ENCODE measurements around the gene PEAK1. TPM values are rescaled to one million over a fixed set of nuclear protein-coding genes. Genes with fewer than 3 reads are reported as not detected.

PEAK1 gene
- total RNA-seq, 1 experiment from 2014 or later, result 2.5 TPM

DNA sequence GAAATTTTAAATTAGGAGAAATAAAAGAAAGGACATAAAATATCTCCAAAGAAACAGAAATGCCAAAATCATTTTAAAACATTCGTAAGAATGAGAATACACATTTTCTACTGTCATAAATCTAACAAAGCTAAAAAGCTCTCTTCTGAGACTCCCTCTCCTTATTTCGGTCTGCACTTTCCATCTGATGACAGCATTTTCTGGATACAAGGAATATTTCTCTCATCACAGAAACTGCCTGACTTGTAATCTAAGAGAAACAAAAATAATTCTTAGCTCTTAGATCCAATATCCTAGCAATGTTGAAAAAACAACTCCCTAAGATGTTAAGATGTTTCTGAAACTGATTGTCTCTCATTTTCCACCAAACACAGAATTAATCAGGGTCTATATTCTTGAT, 93.5 kb downstream of the PEAK1 start:
- no peak overlapping the region for H2AFZ ChIP-seq (ENCODE audit: low read length)
- H3K4me2 ChIP-seq (ENCODE audit: low read depth, low read length, poor library complexity, severe bottlenecking), result no peak overlapping the region
- no peaks in the 10 kb centered on the region for H3K79me2 ChIP-seq (ENCODE audit: low read length)
- H4K20me1 ChIP-seq (ENCODE audit: insufficient read depth, low read depth, low read length), result no peaks in the 10 kb centered on the region
- DNase-seq, result no peak
- no peaks in the 10 kb centered on the region for H3K4me1 ChIP-seq (ENCODE audit: low read length)
- H3K4me3 ChIP-seq (ENCODE audit: low read length), result no peak overlapping the region
- H3K9me2 ChIP-seq (replicated peaks; ENCODE audit: insufficient read depth, low read length), result no peaks in the 10 kb centered on the region
- H3K27ac ChIP-seq (ENCODE audit: low read length), result no peak overlapping the region
- no peaks in the 10 kb centered on the region for H3K9me3 ChIP-seq (ENCODE audit: low read length)
- no peaks in the 10 kb centered on the region for H3K27me3 ChIP-seq (ENCODE audit: low read length)
- no peak overlapping the region for H3K9ac ChIP-seq (ENCODE audit: low read length)
- no peaks in the 10 kb centered on the region for H3K36me3 ChIP-seq (ENCODE audit: insufficient read depth, low read length)

DNA sequence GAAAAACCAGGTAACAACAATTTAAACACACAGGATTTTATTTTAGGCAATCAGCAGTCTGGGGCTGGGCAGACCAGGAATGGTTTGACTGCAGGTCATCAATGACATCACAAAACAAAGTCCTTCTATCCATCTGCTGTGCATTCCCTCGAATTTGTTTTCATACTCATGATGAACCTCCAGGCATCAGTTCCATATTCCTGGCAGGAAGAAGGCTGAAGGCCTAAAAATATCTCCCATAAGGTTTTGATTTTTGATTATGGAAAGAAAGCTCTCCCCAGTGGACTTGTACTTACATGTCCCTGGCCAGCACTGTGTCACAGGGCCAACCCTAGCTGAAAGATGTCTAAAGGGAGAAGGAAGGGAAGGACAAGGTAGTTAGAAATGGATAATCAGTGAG, 107.4 kb downstream of the PEAK1 start:
- Histone ChIP-seq H3K9me2 (replicated peaks; ENCODE audit: insufficient read depth, low read length) (no peaks in the 10 kb centered on the region), H3K27me3 (ENCODE audit: low read length) (no peaks in the 10 kb centered on the region), H3K27ac (ENCODE audit: low read length) (no peak overlapping the region), H3K4me2 (ENCODE audit: low read depth, low read length, poor library complexity, severe bottlenecking) (no peak overlapping the region), H3K4me3 (ENCODE audit: low read length) (no peak overlapping the region), H3K4me1 (ENCODE audit: low read length) (no peaks in the 10 kb centered on the region), H4K20me1 (ENCODE audit: insufficient read depth, low read depth, low read length) (no peaks in the 10 kb centered on the region), H2AFZ (ENCODE audit: low read length) (no peak overlapping the region), H3K9ac (ENCODE audit: low read length) (no peak overlapping the region), H3K79me2 (ENCODE audit: low read length) (no peaks in the 10 kb centered on the region), H3K36me3 (ENCODE audit: insufficient read depth, low read length) (no peaks in the 10 kb centered on the region), H3K9me3 (ENCODE audit: low read length) (no peaks in the 10 kb centered on the region)
- no peak for DNase-seq

DNA sequence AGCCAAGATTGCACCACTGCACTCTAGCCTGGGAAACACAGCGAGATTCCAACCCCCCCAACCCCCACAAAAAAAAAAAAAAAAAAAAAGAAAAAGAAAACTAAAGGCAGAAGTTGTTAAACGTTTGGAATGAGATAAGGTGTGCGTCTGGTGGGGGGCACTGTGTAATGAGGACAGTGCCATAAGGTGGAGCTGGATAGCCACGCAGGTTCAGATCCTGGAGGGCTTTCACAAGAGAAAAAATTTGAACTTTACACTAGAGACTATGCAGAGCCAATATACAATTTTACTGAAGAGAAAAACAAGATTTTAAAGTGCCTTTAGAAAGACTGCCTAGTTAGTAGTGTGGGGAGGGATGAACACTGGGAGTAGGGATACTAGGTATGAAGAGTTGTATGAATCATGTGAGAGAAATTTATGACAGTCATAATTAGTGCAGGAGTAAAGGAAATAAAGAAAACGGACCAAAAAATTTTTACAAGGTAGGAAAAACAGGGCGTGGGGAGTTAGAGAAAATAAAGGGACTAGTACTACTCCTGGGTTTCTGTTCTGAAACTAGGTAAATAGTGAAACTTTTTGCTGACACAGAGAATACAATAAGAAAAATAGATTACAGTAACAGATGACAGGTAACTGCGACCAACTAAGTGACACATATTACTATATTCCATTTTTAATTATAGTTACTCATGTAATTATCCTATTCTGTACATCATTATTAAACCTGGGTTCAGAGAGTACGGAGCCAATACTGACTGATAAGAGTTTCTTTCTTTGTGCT, 108.1 kb downstream of the PEAK1 start:
- H3K9ac ChIP-seq (ENCODE audit: low read length), result no peak overlapping the region
- H3K4me3 ChIP-seq (ENCODE audit: low read length), result no peak overlapping the region
- H3K27ac ChIP-seq (ENCODE audit: low read length), result no peak overlapping the region
- no peaks in the 10 kb centered on the region for H3K9me3 ChIP-seq (ENCODE audit: low read length)
- no peaks in the 10 kb centered on the region for H3K27me3 ChIP-seq (ENCODE audit: low read length)
- H3K4me2 ChIP-seq (ENCODE audit: low read depth, low read length, poor library complexity, severe bottlenecking), result no peak overlapping the region
- H3K36me3 ChIP-seq (ENCODE audit: insufficient read depth, low read length), result no peaks in the 10 kb centered on the region
- DNase-seq, result no peak
- no peaks in the 10 kb centered on the region for H4K20me1 ChIP-seq (ENCODE audit: insufficient read depth, low read depth, low read length)
- no peaks in the 10 kb centered on the region for H3K4me1 ChIP-seq (ENCODE audit: low read length)
- H3K79me2 ChIP-seq (ENCODE audit: low read length), result no peaks in the 10 kb centered on the region
- H3K9me2 ChIP-seq (replicated peaks; ENCODE audit: insufficient read depth, low read length), result no peaks in the 10 kb centered on the region
- H2AFZ ChIP-seq (ENCODE audit: low read length), result no peak overlapping the region

DNA sequence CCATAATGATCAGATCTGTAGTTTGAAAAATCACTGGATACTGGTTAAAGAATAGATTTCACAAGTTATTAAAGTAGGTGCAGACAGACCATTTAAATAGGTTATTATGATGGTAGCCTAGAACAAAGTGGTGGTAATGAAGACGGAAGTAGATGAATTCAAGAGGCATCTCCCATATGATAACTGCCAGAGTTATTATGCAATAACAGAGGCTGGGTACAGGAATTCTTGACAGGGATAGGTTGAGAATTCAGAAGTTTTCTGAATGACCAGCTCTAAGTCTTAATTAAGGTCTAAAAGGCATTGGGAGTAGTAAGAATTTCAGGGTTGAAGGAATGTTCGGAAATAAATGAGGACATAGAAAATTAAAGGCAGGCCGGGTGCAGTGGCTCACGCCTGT, 108.9 kb downstream of the PEAK1 start:
- Histone ChIP-seq H3K9me3 (ENCODE audit: low read length) (no peaks in the 10 kb centered on the region), H2AFZ (ENCODE audit: low read length) (no peak overlapping the region), H3K36me3 (ENCODE audit: insufficient read depth, low read length) (no peaks in the 10 kb centered on the region), H4K20me1 (ENCODE audit: insufficient read depth, low read depth, low read length) (no peaks in the 10 kb centered on the region), H3K4me2 (ENCODE audit: low read depth, low read length, poor library complexity, severe bottlenecking) (no peak overlapping the region), H3K27me3 (ENCODE audit: low read length) (no peaks in the 10 kb centered on the region), H3K79me2 (ENCODE audit: low read length) (no peaks in the 10 kb centered on the region), H3K9ac (ENCODE audit: low read length) (no peak overlapping the region), H3K27ac (ENCODE audit: low read length) (no peak overlapping the region), H3K9me2 (replicated peaks; ENCODE audit: insufficient read depth, low read length) (no peaks in the 10 kb centered on the region), H3K4me1 (ENCODE audit: low read length) (no peaks in the 10 kb centered on the region), H3K4me3 (ENCODE audit: low read length) (no peak overlapping the region)
- DNase-seq, result no peak

DNA sequence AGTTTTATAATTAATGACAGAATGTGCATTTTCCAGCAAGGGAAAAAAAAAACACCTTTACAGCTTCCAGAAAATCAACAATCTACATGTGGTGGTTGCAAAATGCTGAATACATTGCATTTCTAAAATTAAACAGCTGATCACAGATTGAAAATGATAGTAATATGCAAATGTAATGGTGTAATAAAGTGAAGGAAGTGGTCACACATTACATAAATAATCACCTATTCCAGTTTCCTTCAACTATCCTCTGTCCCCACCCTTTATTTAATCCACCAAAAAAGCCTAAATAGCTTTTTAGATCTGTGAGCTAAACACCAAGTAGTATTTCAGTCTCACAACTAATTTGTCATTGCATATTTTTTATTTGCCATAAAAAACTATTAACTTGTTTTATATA, 110.5 kb downstream of the PEAK1 start:
- H3K9ac ChIP-seq (ENCODE audit: low read length), result no peak overlapping the region
- no peak overlapping the region for H3K4me3 ChIP-seq (ENCODE audit: low read length)
- no peak overlapping the region for H3K27ac ChIP-seq (ENCODE audit: low read length)
- no peak overlapping the region for H3K4me2 ChIP-seq (ENCODE audit: low read depth, low read length, poor library complexity, severe bottlenecking)
- H2AFZ ChIP-seq (ENCODE audit: low read length), result no peak overlapping the region
- no peaks in the 10 kb centered on the region for H3K27me3 ChIP-seq (ENCODE audit: low read length)
- H3K4me1 ChIP-seq (ENCODE audit: low read length), result no peaks in the 10 kb centered on the region
- no peak for DNase-seq
- H3K9me2 ChIP-seq (replicated peaks; ENCODE audit: insufficient read depth, low read length), result no peaks in the 10 kb centered on the region
- no peaks in the 10 kb centered on the region for H3K9me3 ChIP-seq (ENCODE audit: low read length)
- H3K36me3 ChIP-seq (ENCODE audit: insufficient read depth, low read length), result no peaks in the 10 kb centered on the region
- no peaks in the 10 kb centered on the region for H3K79me2 ChIP-seq (ENCODE audit: low read length)
- H4K20me1 ChIP-seq (ENCODE audit: insufficient read depth, low read depth, low read length), result no peaks in the 10 kb centered on the region

DNA sequence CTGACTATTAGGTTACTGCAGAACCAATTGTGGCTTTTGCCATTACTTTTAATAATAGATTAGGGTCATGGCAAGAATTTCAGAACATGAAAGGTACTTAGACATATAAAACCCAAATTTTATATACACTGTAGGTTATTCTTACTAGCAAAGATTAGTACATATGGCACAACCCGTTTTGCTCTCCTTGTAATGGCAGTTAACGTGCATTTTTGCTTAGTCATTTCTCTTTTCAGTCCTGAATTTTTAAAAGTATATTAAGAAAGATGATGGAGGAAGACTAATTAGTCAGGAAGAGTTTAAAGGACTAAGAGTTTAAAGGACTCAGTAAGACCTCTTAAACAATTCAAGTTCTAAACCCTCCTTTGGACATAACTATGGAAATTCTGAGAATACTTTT, 114.0 kb downstream of the PEAK1 start:
- Histone ChIP-seq H3K4me1 (ENCODE audit: low read length) (no peaks in the 10 kb centered on the region), H3K9ac (ENCODE audit: low read length) (no peak overlapping the region), H3K27ac (ENCODE audit: low read length) (no peak overlapping the region), H3K9me3 (ENCODE audit: low read length) (no peaks in the 10 kb centered on the region), H3K27me3 (ENCODE audit: low read length) (no peaks in the 10 kb centered on the region), H3K4me2 (ENCODE audit: low read depth, low read length, poor library complexity, severe bottlenecking) (no peak overlapping the region), H3K36me3 (ENCODE audit: insufficient read depth, low read length) (no peaks in the 10 kb centered on the region), H2AFZ (ENCODE audit: low read length) (no peak overlapping the region), H4K20me1 (ENCODE audit: insufficient read depth, low read depth, low read length) (no peaks in the 10 kb centered on the region), H3K4me3 (ENCODE audit: low read length) (no peak overlapping the region), H3K79me2 (ENCODE audit: low read length) (no peaks in the 10 kb centered on the region), H3K9me2 (replicated peaks; ENCODE audit: insufficient read depth, low read length) (no peaks in the 10 kb centered on the region)
- DNase-seq, result no peak

DNA sequence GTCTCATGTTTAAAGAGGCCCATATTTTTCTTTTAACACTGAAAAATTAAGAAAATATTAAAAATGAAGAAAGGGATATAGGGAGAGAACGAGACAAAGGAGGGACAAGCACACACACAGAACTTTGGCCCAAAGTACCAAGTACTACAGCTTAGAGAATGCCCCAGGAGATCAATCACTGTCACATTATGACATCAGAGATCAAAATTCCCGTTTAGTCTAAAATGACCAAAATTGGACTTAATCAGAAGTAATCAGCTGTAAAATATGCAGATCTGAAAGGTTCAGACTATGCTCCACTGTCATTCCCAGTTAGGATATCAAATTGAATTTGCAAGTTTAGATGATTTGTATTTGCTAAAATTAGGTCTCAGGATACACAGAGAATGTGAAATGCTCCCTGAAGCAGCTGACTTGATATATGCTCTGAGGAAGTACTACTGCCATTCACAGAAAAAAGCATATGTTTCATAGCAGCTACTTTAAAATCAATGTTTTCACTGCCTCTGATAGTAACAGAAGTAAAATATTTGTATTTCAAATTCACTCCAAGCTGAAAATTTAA, 123.0 kb downstream of the PEAK1 start:
- no peak for DNase-seq
- H3K9me3 ChIP-seq (ENCODE audit: low read length), result no peaks in the 10 kb centered on the region
- no peak overlapping the region for H3K4me2 ChIP-seq (ENCODE audit: low read depth, low read length, poor library complexity, severe bottlenecking)
- no peaks in the 10 kb centered on the region for H3K9me2 ChIP-seq (replicated peaks; ENCODE audit: insufficient read depth, low read length)
- no peak overlapping the region for H3K4me3 ChIP-seq (ENCODE audit: low read length)
- no peaks in the 10 kb centered on the region for H4K20me1 ChIP-seq (ENCODE audit: insufficient read depth, low read depth, low read length)
- H3K27me3 ChIP-seq (ENCODE audit: low read length), result no peaks in the 10 kb centered on the region
- H2AFZ ChIP-seq (ENCODE audit: low read length), result no peak overlapping the region
- no peaks in the 10 kb centered on the region for H3K36me3 ChIP-seq (ENCODE audit: insufficient read depth, low read length)
- no peak overlapping the region for H3K9ac ChIP-seq (ENCODE audit: low read length)
- no peak overlapping the region for H3K27ac ChIP-seq (ENCODE audit: low read length)
- no peaks in the 10 kb centered on the region for H3K79me2 ChIP-seq (ENCODE audit: low read length)
- H3K4me1 ChIP-seq (ENCODE audit: low read length), result no peaks in the 10 kb centered on the region

DNA sequence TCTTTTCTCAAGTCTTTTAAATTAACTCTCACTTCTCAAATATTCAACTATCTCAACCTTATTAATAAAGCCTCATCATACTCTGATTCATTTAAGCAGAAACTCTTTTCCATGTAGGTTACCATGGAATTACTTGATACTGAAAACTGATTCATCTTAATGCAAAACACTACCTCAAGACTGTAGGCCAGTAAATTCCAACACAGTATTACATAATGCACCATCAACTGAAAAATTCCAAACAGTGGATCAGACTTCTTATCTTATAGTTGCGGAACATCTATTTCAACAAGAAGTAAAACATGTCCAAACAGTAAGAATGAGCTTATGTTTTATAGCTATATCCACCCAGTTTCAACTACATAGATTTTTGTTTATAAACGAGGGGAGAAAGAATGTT, 124.5 kb downstream of the PEAK1 start:
- H3K36me3 ChIP-seq (ENCODE audit: insufficient read depth, low read length), result no peaks in the 10 kb centered on the region
- H3K4me1 ChIP-seq (ENCODE audit: low read length), result no peaks in the 10 kb centered on the region
- no peak overlapping the region for H2AFZ ChIP-seq (ENCODE audit: low read length)
- no peaks in the 10 kb centered on the region for H3K9me3 ChIP-seq (ENCODE audit: low read length)
- H3K27me3 ChIP-seq (ENCODE audit: low read length), result no peaks in the 10 kb centered on the region
- H3K27ac ChIP-seq (ENCODE audit: low read length), result no peak overlapping the region
- no peak overlapping the region for H3K4me2 ChIP-seq (ENCODE audit: low read depth, low read length, poor library complexity, severe bottlenecking)
- no peak for DNase-seq
- no peaks in the 10 kb centered on the region for H4K20me1 ChIP-seq (ENCODE audit: insufficient read depth, low read depth, low read length)
- no peak overlapping the region for H3K4me3 ChIP-seq (ENCODE audit: low read length)
- H3K9ac ChIP-seq (ENCODE audit: low read length), result no peak overlapping the region
- no peaks in the 10 kb centered on the region for H3K9me2 ChIP-seq (replicated peaks; ENCODE audit: insufficient read depth, low read length)
- H3K79me2 ChIP-seq (ENCODE audit: low read length), result no peaks in the 10 kb centered on the region

Data from Karpas-422 (cell line).